Fibroblast of mammary gland (primary cell): Measurements from ENCODE around the gene STAMBP.

Source experiments
- DNase-seq: peaks from one replicate; pipeline ENCODE4 v3.0.0-alpha.2; 2010; ENCODE audit warnings: low read depth
- H3K4me3 ChIP-seq: 2 replicates; pipeline ENCODE4 v1.5.1; 2011; ENCODE audit warnings: low read depth, mild to moderate bottlenecking, low read length, moderate library complexity; ENCODE audit not compliant: control insufficient read depth
- CTCF ChIP-seq: conservative IDR thresholded peaks from 2 replicates; pipeline ENCODE4 v1.5.1; 2011; ENCODE audit warnings: low read depth, low read length, inconsistent platforms; ENCODE audit not compliant: control insufficient read depth, insufficient read depth

Gene STAMBP

GRCh38 chr2:73888388-73888787, 59.6 kb downstream of the STAMBP start:
- DNase-seq: no peak
- TF ChIP-seq CTCF: no peak
- no peak overlapping the region for H3K4me3 ChIP-seq

- peak; percentile 12 for DNase-seq
- TF ChIP-seq CTCF: no peak
- H3K4me3 ChIP-seq: no peak overlapping the region
These were observed 60.4 kb downstream of the STAMBP start for GRCh38 chr2:73889206-73889605.

GRCh38 chr2:73890301-73891092, 61.7 kb downstream of the STAMBP start:
- no peak for TF ChIP-seq CTCF
- H3K4me3 ChIP-seq: no peak overlapping the region
- peak; percentile 8 for DNase-seq

- DNase-seq: no peak
- TF ChIP-seq CTCF: no peak
- no peak overlapping the region for H3K4me3 ChIP-seq
These were observed 62.6 kb downstream of the STAMBP start for GRCh38 chr2:73891276-73891901.

- no peak for TF ChIP-seq CTCF
- no peak for DNase-seq
- H3K4me3 ChIP-seq: no peak within 1 kb of the TSS
These were observed 64.0 kb downstream of the STAMBP start, which contains the start of gene ACTG2 for GRCh38 chr2:73892631-73893329. ACTG2 (plus strand) TSS chr2:73893008; CDS start chr2:73901312, 8,304 bp downstream.

- DNase-seq: no peak
- TF ChIP-seq CTCF: no peak
- no peak overlapping the region for H3K4me3 ChIP-seq
These were observed 65.2 kb downstream of the STAMBP start for GRCh38 chr2:73893764-73894474.
